Measurements from ENCODE around the gene TAF13. TPM values are rescaled to one million over a fixed set of nuclear protein-coding genes. Genes with fewer than 3 reads are reported as not detected.
"Not testable (repeated sequence)": the region's sequence is repeated elsewhere in the genome, so short reads cannot be mapped to it uniquely, and the experiment has no call there.

TAF13 gene
- total RNA-seq, 1 donor from 2014 or later, result 42.3 TPM

DNA sequence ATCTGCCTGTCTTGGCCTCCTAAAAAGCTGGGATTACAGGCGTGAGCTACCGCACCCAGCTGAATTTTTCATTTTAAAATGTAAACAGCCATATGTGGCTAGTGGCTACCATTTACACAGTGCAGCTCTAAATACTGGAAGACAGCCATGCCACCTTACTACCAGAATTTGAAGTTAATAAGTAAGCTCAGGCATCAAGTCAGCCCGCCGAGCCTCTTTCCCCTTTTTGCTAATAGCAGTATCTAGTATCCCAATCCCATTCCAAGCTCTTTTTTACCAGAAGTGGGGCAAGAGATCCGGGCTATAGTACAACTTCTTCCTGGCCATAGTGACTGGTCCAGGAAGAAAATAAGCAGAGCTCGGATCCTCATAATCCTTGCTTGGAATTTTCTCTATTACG lies 15.1 kb downstream of the TAF13 start:
- H3K4me1 Mint-ChIP-seq (ENCODE audit: unreplicated experiment), result no peaks in the 10 kb centered on the region
- no peak for DNase-seq (ENCODE audit: extremely low spot score, unreplicated experiment)
- H3K27ac Mint-ChIP-seq (ENCODE audit: unreplicated experiment), result no peak overlapping the region
- peaks cover 11% of the 10 kb centered on the region for H3K36me3 Mint-ChIP-seq (ENCODE audit: unreplicated experiment)
- no peaks in the 10 kb centered on the region for H3K9me3 Mint-ChIP-seq (ENCODE audit: unreplicated experiment)
- TF ChIP-seq, protein P1, sequence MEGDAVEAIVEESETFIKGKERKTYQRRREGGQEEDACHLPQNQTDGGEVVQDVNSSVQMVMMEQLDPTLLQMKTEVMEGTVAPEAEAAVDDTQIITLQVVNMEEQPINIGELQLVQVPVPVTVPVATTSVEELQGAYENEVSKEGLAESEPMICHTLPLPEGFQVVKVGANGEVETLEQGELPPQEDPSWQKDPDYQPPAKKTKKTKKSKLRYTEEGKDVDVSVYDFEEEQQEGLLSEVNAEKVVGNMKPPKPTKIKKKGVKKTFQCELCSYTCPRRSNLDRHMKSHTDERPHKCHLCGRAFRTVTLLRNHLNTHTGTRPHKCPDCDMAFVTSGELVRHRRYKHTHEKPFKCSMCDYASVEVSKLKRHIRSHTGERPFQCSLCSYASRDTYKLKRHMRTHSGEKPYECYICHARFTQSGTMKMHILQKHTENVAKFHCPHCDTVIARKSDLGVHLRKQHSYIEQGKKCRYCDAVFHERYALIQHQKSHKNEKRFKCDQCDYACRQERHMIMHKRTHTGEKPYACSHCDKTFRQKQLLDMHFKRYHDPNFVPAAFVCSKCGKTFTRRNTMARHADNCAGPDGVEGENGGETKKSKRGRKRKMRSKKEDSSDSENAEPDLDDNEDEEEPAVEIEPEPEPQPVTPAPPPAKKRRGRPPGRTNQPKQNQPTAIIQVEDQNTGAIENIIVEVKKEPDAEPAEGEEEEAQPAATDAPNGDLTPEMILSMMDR (IDR thresholded peaks at IDR 0.05), result no peak
- no peak overlapping the region for H3K4me3 Mint-ChIP-seq (ENCODE audit: unreplicated experiment)
- no peaks in the 10 kb centered on the region for H3K27me3 Mint-ChIP-seq (ENCODE audit: unreplicated experiment)

- H3K27me3 Mint-ChIP-seq (ENCODE audit: unreplicated experiment), result no peaks in the 10 kb centered on the region
- H3K27ac Mint-ChIP-seq (ENCODE audit: unreplicated experiment), result no peak overlapping the region
- H3K4me3 Mint-ChIP-seq (ENCODE audit: unreplicated experiment), result no peak overlapping the region
- peaks cover 2% of the 10 kb centered on the region for H3K36me3 Mint-ChIP-seq (ENCODE audit: unreplicated experiment)
- no peak for DNase-seq (ENCODE audit: extremely low spot score, unreplicated experiment)
- H3K4me1 Mint-ChIP-seq (ENCODE audit: unreplicated experiment), result no peaks in the 10 kb centered on the region
- TF ChIP-seq, protein P1 (IDR thresholded peaks at IDR 0.05), result no peak
- no peaks in the 10 kb centered on the region for H3K9me3 Mint-ChIP-seq (ENCODE audit: unreplicated experiment)
Observed at GRCh38 chr1:109059026-109059425, 16.8 kb downstream of the TAF13 start.

GRCh38 chr1:109056064-109056463 lies 19.7 kb downstream of the TAF13 start:
- H3K27me3 Mint-ChIP-seq (ENCODE audit: unreplicated experiment), result no peaks in the 10 kb centered on the region
- H3K4me3 Mint-ChIP-seq (ENCODE audit: unreplicated experiment), result no peak overlapping the region
- no peaks in the 10 kb centered on the region for H3K9me3 Mint-ChIP-seq (ENCODE audit: unreplicated experiment)
- no peaks in the 10 kb centered on the region for H3K36me3 Mint-ChIP-seq (ENCODE audit: unreplicated experiment)
- H3K4me1 Mint-ChIP-seq (ENCODE audit: unreplicated experiment), result no peaks in the 10 kb centered on the region
- H3K27ac Mint-ChIP-seq (ENCODE audit: unreplicated experiment), result no peak overlapping the region
- TF ChIP-seq, protein P1 (IDR thresholded peaks at IDR 0.05), result no peak
- no peak for DNase-seq (ENCODE audit: extremely low spot score, unreplicated experiment)

- not testable (repeated sequence) for DNase-seq (ENCODE audit: extremely low spot score, unreplicated experiment); H3K36me3 Mint-ChIP-seq (ENCODE audit: unreplicated experiment); H3K4me3 Mint-ChIP-seq (ENCODE audit: unreplicated experiment); H3K27ac Mint-ChIP-seq (ENCODE audit: unreplicated experiment); H3K4me1 Mint-ChIP-seq (ENCODE audit: unreplicated experiment); H3K9me3 Mint-ChIP-seq (ENCODE audit: unreplicated experiment)
- H3K27me3 Mint-ChIP-seq (ENCODE audit: unreplicated experiment), result peaks cover 10% of the 10 kb centered on the region
Observed at GRCh38 chr1:109052145-109052544, 23.7 kb downstream of the TAF13 start.

GRCh38 chr1:109050228-109050995 lies 25.4 kb downstream of the TAF13 start:
- TF ChIP-seq, protein P1 (IDR thresholded peaks at IDR 0.05), result no peak
- no peaks in the 10 kb centered on the region for H3K36me3 Mint-ChIP-seq (ENCODE audit: unreplicated experiment)
- H3K27ac Mint-ChIP-seq (ENCODE audit: unreplicated experiment), result no peak overlapping the region
- no peak overlapping the region for H3K4me3 Mint-ChIP-seq (ENCODE audit: unreplicated experiment)
- peak; percentile 34 for DNase-seq (ENCODE audit: extremely low spot score, unreplicated experiment)
- peaks cover 10% of the 10 kb centered on the region for H3K27me3 Mint-ChIP-seq (ENCODE audit: unreplicated experiment)
- no peaks in the 10 kb centered on the region for H3K4me1 Mint-ChIP-seq (ENCODE audit: unreplicated experiment)
- H3K9me3 Mint-ChIP-seq (ENCODE audit: unreplicated experiment), result no peaks in the 10 kb centered on the region
